IPS-18c (cell line): Measurements from ENCODE around the gene LTBP4.

Experiments used
- H3K4me3 ChIP-seq: 2 replicates; pipeline ENCODE4 v1.7.0; 2013; ENCODE audit warnings: low read depth, mild to moderate bottlenecking, low read length, moderate library complexity; ENCODE audit not compliant: insufficient read depth
- H3K9me3 ChIP-seq: one replicate; pipeline ENCODE4 v1.6.1; 2013; ENCODE audit warnings: mild to moderate bottlenecking, low read length, moderate library complexity; ENCODE audit not compliant: control insufficient read depth, insufficient read depth

Gene LTBP4

GRCh38 chr19:40603389-40604170 is 2.4 kb downstream of the LTBP4 start:
- Histone ChIP-seq H3K4me3 (peak overlapping the region; percentile 46; the same call in 1 of the 2 replicates), H3K9me3 (peaks cover 2% of the 10 kb centered on the region)

GRCh38 chr19:40604171-40604646 is 3.0 kb downstream of the LTBP4 start:
- no peak overlapping the region for H3K4me3 ChIP-seq

GRCh38 chr19:40604647-40605215 is 3.6 kb downstream of the LTBP4 start:
- H3K9me3 ChIP-seq, result peaks cover 2% of the 10 kb centered on the region
- H3K4me3 ChIP-seq, result peak overlapping the region; percentile 71

More at GRCh38 chr19:40604171-40604646, 3.0 kb downstream of the LTBP4 start:
- peaks cover 2% of the 10 kb centered on the region for H3K9me3 ChIP-seq

- Histone ChIP-seq H3K9me3 (peaks cover 2% of the 10 kb centered on the region), H3K4me3 (peak overlapping the region; percentile 71)
Observed at GRCh38 chr19:40605216-40605971, 4.2 kb downstream of the LTBP4 start.

- H3K4me3 ChIP-seq, result no peak overlapping the region
Observed at GRCh38 chr19:40607311-40608239, 6.4 kb downstream of the LTBP4 start.

GRCh38 chr19:40608240-40608621 is 7.1 kb downstream of the LTBP4 start:
- Histone ChIP-seq H3K4me3 (no peak overlapping the region), H3K9me3 (no peaks in the 10 kb centered on the region)

More at GRCh38 chr19:40607311-40608239, 6.4 kb downstream of the LTBP4 start:
- H3K9me3 ChIP-seq, result no peaks in the 10 kb centered on the region

- H3K4me3 ChIP-seq, result no peak overlapping the region
- no peaks in the 10 kb centered on the region for H3K9me3 ChIP-seq
Observed at GRCh38 chr19:40608957-40609356, 7.8 kb downstream of the LTBP4 start.

GRCh38 chr19:40609561-40610395 is 8.6 kb downstream of the LTBP4 start:
- Histone ChIP-seq H3K4me3 (peak overlapping the region; percentile 57), H3K9me3 (no peaks in the 10 kb centered on the region)

- no peaks in the 10 kb centered on the region for H3K9me3 ChIP-seq
- H3K4me3 ChIP-seq, result peak overlapping the region; percentile 40
Observed at GRCh38 chr19:40610396-40611064, 9.4 kb downstream of the LTBP4 start.

- Histone ChIP-seq H3K4me3 (no peak overlapping the region), H3K9me3 (no peaks in the 10 kb centered on the region)
Observed at GRCh38 chr19:40611096-40611495, 9.9 kb downstream of the LTBP4 start.

GRCh38 chr19:40611900-40612698 is 10.9 kb downstream of the LTBP4 start:
- no peak overlapping the region for H3K4me3 ChIP-seq
- H3K9me3 ChIP-seq, result no peaks in the 10 kb centered on the region

GRCh38 chr19:40612831-40613689 is 11.9 kb downstream of the LTBP4 start:
- Histone ChIP-seq H3K4me3 (peak overlapping the region; percentile 94), H3K9me3 (no peaks in the 10 kb centered on the region)

GRCh38 chr19:40613690-40614621 is 12.8 kb downstream of the LTBP4 start:
- Histone ChIP-seq H3K4me3 (peak overlapping the region; percentile 94), H3K9me3 (no peaks in the 10 kb centered on the region)
